Spleen (tissue), 7 donors: ENCODE results near the gene GIPC1.
"Not testable (repeated sequence)": the region's sequence is repeated elsewhere in the genome, so short reads cannot be mapped to it uniquely, and the experiment has no call there.

ENCODE experiments used
- POLR2AphosphoS5 ChIP-seq, 3 donors: sonication (generic); formaldehyde crosslinking; IDR thresholded peaks; one replicate each; pipeline ENCODE4 v1.5.1; 2017; ENCODE audit warnings: antibody characterized with exemption in 3 of 3
- TF ChIP-seq, protein P1 (sequence below), 11 experiments: fragments of 200-600 bp in 7 of 11; fragments of 450-650 bp in 4 of 11; sonication (generic) in 4 of 11; IDR thresholded peaks in 8 of 11; conservative IDR thresholded peaks in 3 of 11; 1 replicate in 7 of 11; 2 replicates in 4 of 11; pipeline versions ENCODE4 v1.4.0 to v1.8.0; 2016 to 2021; ENCODE audit warnings: antibody characterized with exemption in 11 of 11, inconsistent platforms in 4 of 11, mild to moderate bottlenecking in 1 of 11
- donor health status: DM: no; HTN: no; CAD: no; lungs with moderate emphysema.
- donor health status: DM: no; HTN: no; CAD: no.
- donor health status: DM: no; HTN: no; CAD: no.

DNA sequence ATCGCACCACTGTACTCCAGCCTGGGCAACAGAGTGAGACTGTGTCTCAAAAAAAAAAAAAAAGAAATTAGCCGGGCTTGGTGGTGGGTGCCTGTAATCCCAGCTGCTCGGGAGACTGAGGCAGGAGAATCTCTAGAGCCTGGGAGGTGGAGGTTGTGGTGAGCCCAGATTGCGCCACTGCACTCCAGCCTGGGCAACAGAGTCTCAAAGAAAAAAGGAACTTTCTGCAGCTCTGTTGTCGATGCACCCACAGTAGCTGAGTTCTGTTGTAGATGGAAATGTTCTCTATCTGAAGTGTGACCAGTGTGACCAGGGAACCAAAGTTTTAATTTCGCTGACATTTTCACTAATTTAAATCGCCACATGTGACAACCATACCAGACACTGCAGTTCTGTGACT lies 33.5 kb downstream of the GIPC1 start:
- TF ChIP-seq, protein P1, sequence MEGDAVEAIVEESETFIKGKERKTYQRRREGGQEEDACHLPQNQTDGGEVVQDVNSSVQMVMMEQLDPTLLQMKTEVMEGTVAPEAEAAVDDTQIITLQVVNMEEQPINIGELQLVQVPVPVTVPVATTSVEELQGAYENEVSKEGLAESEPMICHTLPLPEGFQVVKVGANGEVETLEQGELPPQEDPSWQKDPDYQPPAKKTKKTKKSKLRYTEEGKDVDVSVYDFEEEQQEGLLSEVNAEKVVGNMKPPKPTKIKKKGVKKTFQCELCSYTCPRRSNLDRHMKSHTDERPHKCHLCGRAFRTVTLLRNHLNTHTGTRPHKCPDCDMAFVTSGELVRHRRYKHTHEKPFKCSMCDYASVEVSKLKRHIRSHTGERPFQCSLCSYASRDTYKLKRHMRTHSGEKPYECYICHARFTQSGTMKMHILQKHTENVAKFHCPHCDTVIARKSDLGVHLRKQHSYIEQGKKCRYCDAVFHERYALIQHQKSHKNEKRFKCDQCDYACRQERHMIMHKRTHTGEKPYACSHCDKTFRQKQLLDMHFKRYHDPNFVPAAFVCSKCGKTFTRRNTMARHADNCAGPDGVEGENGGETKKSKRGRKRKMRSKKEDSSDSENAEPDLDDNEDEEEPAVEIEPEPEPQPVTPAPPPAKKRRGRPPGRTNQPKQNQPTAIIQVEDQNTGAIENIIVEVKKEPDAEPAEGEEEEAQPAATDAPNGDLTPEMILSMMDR (IDR thresholded peaks at IDR 0.05 in 8 of 11, conservative IDR thresholded peaks at IDR 0.05 in 3 of 11) = not testable (repeated sequence)
- TF ChIP-seq POLR2AphosphoS5 (IDR thresholded peaks at IDR 0.05) = not testable (repeated sequence)
